NCI-H2029 (cell line): ENCODE data around the gene CREG2.

Source experiments
- DNase-seq: peaks from one replicate; lab custom pipeline; 2025; lab: John Stamatoyannopoulos, UW

CREG2 gene

DNA sequence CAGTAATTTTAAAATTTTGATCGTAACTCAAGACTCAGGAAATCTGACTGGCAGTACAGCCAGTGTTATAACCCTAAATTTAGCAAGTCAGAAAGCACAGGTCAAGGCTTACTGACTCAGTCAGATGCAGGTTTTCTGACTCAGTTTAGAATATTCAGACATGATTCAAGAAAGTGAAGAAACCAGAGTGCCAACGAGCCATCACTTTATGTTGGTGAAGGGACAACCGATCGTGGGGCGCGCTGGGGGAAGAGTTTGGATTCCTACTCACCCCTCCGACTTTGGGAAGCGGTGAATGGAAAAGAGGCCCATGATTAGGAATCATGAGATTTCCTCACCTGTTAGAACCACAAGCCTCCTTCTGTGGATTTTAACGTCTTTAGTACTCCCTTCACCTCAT, 79.8 kb downstream of the CREG2 start:
- DNase-seq = no peak

DNA sequence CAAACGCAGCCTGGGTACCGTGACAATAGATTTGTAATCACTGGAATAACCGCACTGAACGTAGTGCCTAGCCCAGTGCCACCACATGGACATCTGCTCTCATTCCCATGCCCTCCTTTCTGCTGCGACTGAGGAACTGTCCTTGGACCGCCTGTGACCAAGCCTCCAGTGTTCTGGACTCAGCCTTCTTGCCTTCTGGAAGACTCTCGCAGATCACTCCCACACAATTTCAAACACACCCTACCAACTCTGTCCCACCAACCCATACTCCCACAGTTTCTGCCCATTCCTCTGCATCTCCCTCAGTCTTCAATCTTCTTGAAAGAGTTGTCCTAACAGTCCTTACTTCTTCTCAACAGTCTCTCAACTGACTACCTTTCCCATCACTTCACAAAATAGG, 80.9 kb downstream of the CREG2 start:
- DNase-seq = no peak

DNA sequence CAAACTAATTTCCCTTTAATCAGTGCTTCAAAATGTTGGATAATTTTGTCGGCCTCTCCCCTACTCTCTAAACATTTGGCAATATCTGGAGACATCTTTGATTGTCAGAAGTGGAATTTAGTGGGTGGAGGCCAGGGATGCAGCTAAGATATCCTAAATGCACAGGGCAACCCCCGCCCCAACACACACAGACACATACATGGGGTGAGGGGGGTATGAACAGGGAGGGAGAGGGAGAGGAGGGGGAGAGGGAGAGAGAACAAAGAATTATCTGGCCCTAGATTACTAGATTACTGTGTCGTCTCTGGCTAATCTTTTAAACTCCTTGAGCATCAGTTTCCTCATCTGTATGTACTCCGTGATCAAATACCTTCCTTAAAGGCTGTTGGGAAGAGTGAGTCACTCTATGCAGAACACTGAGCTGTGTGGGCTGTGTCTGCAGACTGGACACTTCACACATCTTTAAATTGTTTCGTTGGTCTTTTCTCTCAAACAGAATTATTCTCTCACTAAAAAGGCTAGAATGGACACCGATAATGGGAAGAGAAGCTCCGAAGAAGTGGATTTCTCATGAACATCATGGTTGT, 81.7 kb downstream of the CREG2 start:
- DNase-seq = no peak

DNA sequence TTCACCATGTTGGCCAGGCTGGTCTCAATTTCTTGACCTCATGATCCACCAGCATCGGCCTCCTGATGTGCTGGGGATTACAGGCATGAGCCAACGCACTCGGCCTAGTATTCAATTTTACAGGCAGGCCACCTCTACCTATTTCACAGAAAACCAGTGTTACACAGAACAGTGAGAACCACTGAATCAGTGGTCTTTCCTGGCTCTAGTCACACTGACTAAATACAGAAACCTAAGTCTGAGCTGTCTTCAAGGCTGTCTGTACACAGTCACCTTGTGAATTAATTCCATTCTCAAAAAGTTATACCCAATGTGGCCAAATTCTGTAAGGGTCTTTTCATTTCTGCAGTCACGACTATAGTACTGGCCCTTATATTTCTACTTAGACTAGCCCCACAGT, 82.3 kb downstream of the CREG2 start:
- no peak for DNase-seq

DNA sequence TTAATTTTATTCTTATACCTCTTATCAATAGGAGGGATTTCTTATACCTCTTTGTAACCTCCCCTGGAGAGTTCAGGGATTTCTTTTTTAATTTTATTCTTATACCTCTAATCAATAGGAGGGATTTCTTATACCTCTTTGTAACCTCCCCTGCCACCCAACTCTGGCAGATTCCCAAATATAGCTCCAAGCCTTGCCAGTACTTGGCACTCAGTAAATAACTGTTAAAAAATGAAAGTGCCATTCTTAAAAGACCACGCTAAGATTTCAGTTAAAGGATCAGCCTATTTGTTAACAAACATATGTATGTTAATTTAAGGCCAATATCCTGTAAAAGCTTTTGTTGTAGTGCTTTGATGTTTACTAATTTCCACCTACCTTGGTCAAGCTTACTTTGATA, 83.6 kb downstream of the CREG2 start:
- DNase-seq = no peak

DNA sequence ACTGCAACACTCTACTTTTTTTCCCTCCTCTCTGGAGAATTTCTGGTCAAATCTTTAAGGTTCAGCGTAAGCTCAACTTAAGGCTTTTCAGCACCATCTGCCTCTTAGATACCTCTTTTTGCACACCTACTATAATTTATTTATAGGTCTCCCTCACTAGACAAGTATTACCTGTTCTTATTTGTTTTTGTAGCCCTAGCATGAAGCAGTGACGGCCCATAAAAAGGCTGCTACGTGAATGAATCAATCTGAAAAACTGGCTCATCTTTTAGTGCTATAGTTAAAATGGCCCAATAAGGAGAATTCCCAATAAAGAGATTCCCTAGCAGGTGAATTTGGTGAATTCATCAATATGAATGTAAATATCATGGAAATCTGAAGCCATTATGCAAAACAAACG, 85.3 kb downstream of the CREG2 start:
- no peak for DNase-seq

DNA sequence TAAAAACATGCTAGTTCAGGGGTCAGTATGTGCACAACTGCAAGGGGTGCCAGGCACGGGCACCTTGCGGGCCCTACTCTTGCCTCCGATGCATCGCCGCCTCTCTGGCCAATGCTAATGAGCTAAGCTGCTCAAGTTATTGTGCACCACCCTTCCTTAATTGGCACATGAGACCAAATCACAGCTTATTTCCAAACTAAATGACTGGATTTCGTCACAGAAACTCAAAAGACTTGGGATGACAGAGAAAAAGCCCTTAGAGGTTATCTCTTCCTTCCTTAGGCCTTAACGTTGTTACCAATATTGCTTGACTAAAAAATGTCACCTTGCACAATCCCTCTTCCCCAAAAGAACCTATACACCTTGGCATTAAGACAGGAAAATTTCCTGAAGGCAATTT, 86.5 kb downstream of the CREG2 start:
- DNase-seq = no peak

DNA sequence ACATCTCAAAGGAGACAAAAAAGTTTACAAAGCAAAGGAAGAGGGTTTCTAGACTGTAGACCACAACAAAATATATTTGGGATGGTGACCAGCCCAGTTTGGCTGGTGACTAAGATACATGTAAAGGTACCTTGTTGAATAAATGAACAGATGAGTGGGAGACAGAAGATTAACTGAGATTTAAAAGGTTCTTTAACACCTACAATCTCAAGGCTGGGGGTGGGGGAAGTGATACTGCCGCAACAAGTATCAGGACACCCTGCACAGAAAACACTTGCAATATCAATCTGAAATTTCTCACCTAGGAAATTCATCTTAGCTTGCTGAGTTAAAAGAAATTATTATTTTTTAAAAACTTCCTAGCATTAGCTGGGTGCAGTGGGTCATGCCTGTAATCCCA, 87.1 kb downstream of the CREG2 start:
- no peak for DNase-seq

DNA sequence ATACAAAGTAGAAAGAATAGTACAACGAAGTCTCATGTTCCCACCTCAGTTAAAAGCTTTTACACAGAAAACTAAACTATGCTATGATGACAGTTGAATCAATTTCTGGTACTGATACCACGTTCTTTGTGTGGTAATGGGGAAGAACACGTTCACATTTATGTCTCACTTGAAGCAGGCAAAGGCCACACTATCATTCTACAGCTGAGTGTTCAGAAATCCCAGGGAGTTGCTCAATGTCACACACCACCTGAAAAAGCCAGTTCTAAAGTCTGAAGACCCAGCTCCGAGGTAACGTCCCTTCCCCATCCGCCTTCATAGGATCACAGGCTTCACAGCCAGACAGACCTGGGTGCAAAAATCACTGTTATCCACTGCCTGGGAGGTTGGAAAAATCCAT, 87.7 kb downstream of the CREG2 start:
- no peak for DNase-seq

DNA sequence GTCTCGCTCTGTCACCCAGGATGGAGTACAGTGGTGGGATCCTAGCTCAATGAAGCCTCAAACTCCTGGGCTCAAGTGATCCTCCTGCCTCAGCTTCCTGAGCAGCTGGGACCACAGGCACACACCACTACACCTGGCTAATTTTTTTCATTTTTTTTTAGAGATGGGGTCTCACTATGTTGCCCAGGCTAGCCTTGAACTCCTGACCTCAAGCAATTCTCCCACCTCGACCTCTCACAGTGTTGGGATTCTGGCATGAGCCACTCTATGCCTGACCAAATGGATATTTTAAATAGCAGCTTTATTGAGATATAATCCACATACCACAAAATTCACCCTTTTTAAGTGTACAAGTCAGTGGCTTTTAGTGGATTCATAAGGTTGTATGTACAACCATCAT, 89.9 kb downstream of the CREG2 start:
- DNase-seq = no peak

DNA sequence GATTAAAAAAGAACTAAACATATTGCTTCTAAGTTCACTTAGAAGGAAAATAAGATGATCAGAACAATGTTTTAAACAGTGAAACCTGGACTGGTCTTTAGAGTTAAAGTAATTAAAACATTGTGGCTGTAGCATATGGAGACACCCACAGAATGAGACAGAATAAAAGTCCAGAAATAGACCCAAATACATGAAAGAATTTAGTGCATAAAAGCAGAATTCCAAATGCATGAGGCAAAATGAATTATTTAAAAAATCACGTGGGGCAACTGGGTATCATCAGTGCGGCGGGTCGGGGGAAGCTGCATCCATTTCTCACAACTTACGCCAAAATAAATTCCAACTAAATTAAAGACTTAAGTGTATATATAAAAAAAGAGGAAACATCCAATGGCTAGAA, 90.9 kb downstream of the CREG2 start:
- no peak for DNase-seq

DNA sequence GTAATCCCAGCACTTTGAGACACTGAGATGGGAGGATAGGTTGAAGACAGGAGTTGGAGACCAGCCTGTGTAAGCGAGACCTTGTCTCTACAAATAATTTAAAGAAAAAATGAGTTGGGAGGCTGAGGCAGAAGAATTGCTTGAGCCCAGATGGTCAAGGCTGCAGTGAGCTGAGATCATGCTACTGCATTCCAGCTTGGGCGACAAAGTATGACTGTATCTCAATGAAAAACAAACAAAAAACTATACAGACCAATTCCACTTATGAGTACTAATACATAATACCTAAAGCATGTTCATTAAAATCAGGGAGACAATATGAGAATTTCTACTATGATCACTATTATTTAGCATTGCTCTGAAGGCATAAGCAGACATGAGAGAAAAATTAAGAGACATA, 91.4 kb downstream of the CREG2 start:
- DNase-seq = no peak
